OCI-M2 (cell line): ENCODE measurements around the gene COL2A1.

Experiments
- DNase-seq: peaks from one replicate; lab custom pipeline; 2025; ENCODE audit not compliant: unreplicated experiment; lab: John Stamatoyannopoulos, UW

Gene COL2A1

GRCh38 chr12:48004053-48004941, at the start of gene COL2A1:
Gene COL2A1 (minus strand): TSS chr12:48004476. CDS start chr12:48004321, 155 bp downstream.
- DNase-seq, result no peak

- no peak for DNase-seq
Observed at GRCh38 chr12:48053883-48054282, 49.6 kb upstream of the COL2A1 start.

GRCh38 chr12:48053122-48053521, 48.8 kb upstream of the COL2A1 start:
- no peak for DNase-seq

- no peak for DNase-seq
Observed at GRCh38 chr12:48051681-48052080, 47.4 kb upstream of the COL2A1 start.

GRCh38 chr12:48050174-48050573, 45.9 kb upstream of the COL2A1 start:
- no peak for DNase-seq

GRCh38 chr12:48045965-48046518, 41.8 kb upstream of the COL2A1 start:
- no peak for DNase-seq

- DNase-seq, result no peak
Observed at GRCh38 chr12:48045061-48045846, 41.0 kb upstream of the COL2A1 start.

- no peak for DNase-seq
Observed at GRCh38 chr12:48044396-48044795, 40.1 kb upstream of the COL2A1 start.

- no peak for DNase-seq
Observed at GRCh38 chr12:48043771-48044170, 39.5 kb upstream of the COL2A1 start.

GRCh38 chr12:48041591-48042423, 37.5 kb upstream of the COL2A1 start:
- DNase-seq, result no peak

- DNase-seq, result no peak
Observed at GRCh38 chr12:48040354-48040753, 36.1 kb upstream of the COL2A1 start.

- DNase-seq, result no peak
Observed at GRCh38 chr12:48039151-48039550, 34.9 kb upstream of the COL2A1 start.

- DNase-seq, result no peak
Observed at GRCh38 chr12:48038085-48038484, 33.8 kb upstream of the COL2A1 start.

- no peak for DNase-seq
Observed at GRCh38 chr12:48037267-48037915, 33.1 kb upstream of the COL2A1 start.

- DNase-seq, result no peak
Observed at GRCh38 chr12:48036818-48037217, 32.5 kb upstream of the COL2A1 start.

- no peak for DNase-seq
Observed at GRCh38 chr12:48034835-48035805, 30.8 kb upstream of the COL2A1 start.

- no peak for DNase-seq
Observed at GRCh38 chr12:48033451-48033850, 29.2 kb upstream of the COL2A1 start.

GRCh38 chr12:48032597-48032996, 28.3 kb upstream of the COL2A1 start:
- no peak for DNase-seq
